CD4-positive, alpha-beta memory T cell (primary cell): ENCODE results near the gene UBE2D3. TPM values are rescaled to one million over a fixed set of nuclear protein-coding genes. Genes with fewer than 3 reads are reported as not detected.

Source experiments
- polyA plus RNA-seq, 2 donors: library from polyadenylated mRNA; unstranded; fragments of 300-500 nt; fragmentation: Illumina TruSeq; gene quantifications; one replicate each; pipeline ENCODE4 v1.2.3, GENCODE V29; 2021
- total RNA-seq, 2 experiments: library from RNA; stranded (reverse); gene quantifications; one replicate each; pipeline ENCODE4 v1.2.3, GENCODE V29; 2021

Gene UBE2D3
- total and polyA plus RNA-seq, 4 experiments from 2014 or later = 337 to 768 (median 406) TPM

Other genes with a start within 250 kb of the UBE2D3 start
- 10 to 100 TPM; 30.0 to 33.2 TPM for gene MANBA, start 66.6 kb downstream of the UBE2D3 start, total RNA-seq
- 10 to 100 TPM; 13.5 to 22.5 TPM for gene MANBA, start 66.6 kb downstream of the UBE2D3 start, polyA plus RNA-seq
- gene CISD2, start 41.4 kb upstream of the UBE2D3 start, total RNA-seq = 10 to 100 TPM; 18.5 to 22.0 TPM
- gene CISD2, start 41.4 kb upstream of the UBE2D3 start, polyA plus RNA-seq = 10 to 100 TPM; 31.2 to 54.9 TPM
- gene SLC9B1, start 192.2 kb upstream of the UBE2D3 start, total RNA-seq = 1 to 10 TPM; 3.2 to 5.2 TPM
- gene SLC9B1, start 192.2 kb upstream of the UBE2D3 start, polyA plus RNA-seq = 1 to 10 TPM; 2.0 to 4.2 TPM
- gene SLC9B2, start 249.2 kb upstream of the UBE2D3 start, total RNA-seq = 10 to 100 TPM; 17.1 to 19.7 TPM
- 10 to 100 TPM; 15.9 to 16.3 TPM for gene SLC9B2, start 249.2 kb upstream of the UBE2D3 start, polyA plus RNA-seq